Caco-2 (cell line): Measurements from ENCODE around the gene MAGI1. TPM values are rescaled to one million over a fixed set of nuclear protein-coding genes. Genes with fewer than 3 reads are reported as not detected.

Experiments
- BruUV-seq: library from RNA; stranded (reverse); fragments of 400-500 nt; replicated peaks from 2 replicates; lab custom pipeline; 2021; lab: Mats Ljungman, UMichigan
- CTCF ChIA-PET: fragments of 300-600 bp; sonication (Branson Sonifier 250); formaldehyde crosslinking; loops from one replicate; lab custom pipeline; 2022; ENCODE audit warnings: antibody characterized with exemption; lab: Charles Lee
- POLR2A ChIA-PET: fragments of 300-600 bp; sonication (Branson Sonifier 250); formaldehyde crosslinking; loops from one replicate; lab custom pipeline; 2022; ENCODE audit warnings: antibody characterized with exemption; lab: Charles Lee
- DNase-seq, 2 experiments: peaks; one replicate each; pipeline versions ENCODE4 v3.0.0 to v3.0.0-alpha.2; 2020 to 2022
- H3K27me3 ChIP-seq: replicated peaks from 2 replicates; pipeline ENCODE4 v1.6.0; 2011; ENCODE audit warnings: low read length; ENCODE audit not compliant: control insufficient read depth, insufficient read depth
- H3K36me3 ChIP-seq: 2 replicates; pipeline ENCODE4 v1.5.1; 2011; ENCODE audit warnings: low read length; ENCODE audit not compliant: control insufficient read depth, insufficient read depth
- H3K4me1 ChIP-seq: fragments of 250-450 bp; sonication (Bioruptor Pico); 2 replicates; pipeline ENCODE4 v1.5.1; 2020; ENCODE audit warnings: mild to moderate bottlenecking
- H3K4me3 ChIP-seq: 2 replicates; pipeline ENCODE4 v1.5.1; 2011; ENCODE audit warnings: low read depth, mild to moderate bottlenecking, control low read depth, low read length
- H3K9me3 ChIP-seq: fragments of 250-450 bp; sonication (Bioruptor Pico); 2 replicates; pipeline ENCODE4 v1.5.1; 2020; ENCODE audit warnings: mild to moderate bottlenecking, moderate library complexity
- H3K27ac Mint-ChIP-seq: one replicate; pipeline ENCODE4 v1.8.0; 2022; ENCODE audit warnings: mixed read lengths; ENCODE audit not compliant: unreplicated experiment
- H3K27me3 Mint-ChIP-seq: one replicate; pipeline ENCODE4 v1.8.0; 2022; ENCODE audit warnings: mixed read lengths; ENCODE audit not compliant: insufficient read depth, unreplicated experiment
- H3K36me3 Mint-ChIP-seq: one replicate; pipeline ENCODE4 v1.8.0; 2022; ENCODE audit warnings: mild to moderate bottlenecking, mixed read lengths; ENCODE audit not compliant: insufficient read depth, unreplicated experiment
- H3K4me1 Mint-ChIP-seq: one replicate; pipeline ENCODE4 v1.8.0; 2022; ENCODE audit warnings: low read depth, mixed read lengths; ENCODE audit not compliant: unreplicated experiment
- H3K4me3 Mint-ChIP-seq: one replicate; pipeline ENCODE4 v1.8.0; 2022; ENCODE audit warnings: mild to moderate bottlenecking, moderate library complexity, mixed read lengths; ENCODE audit not compliant: unreplicated experiment
- H3K9me3 Mint-ChIP-seq: one replicate; pipeline ENCODE4 v1.8.0; 2022; ENCODE audit warnings: mixed read lengths; ENCODE audit not compliant: unreplicated experiment
- CTCF ChIP-seq, 2 experiments: fragments of 200-600 bp in 1 of 2; IDR thresholded peaks; 1 replicate in 1 of 2; 2 replicates in 1 of 2; pipeline versions ENCODE4 v1.5.1 to v1.8.0; 2011 to 2022; ENCODE audit warnings: antibody characterized with exemption in 1 of 2, control low read depth in 1 of 2, inconsistent platforms in 1 of 2, low read depth in 1 of 2, low read length in 1 of 2, mild to moderate bottlenecking in 1 of 2, moderate library complexity in 1 of 2; ENCODE audit not compliant: insufficient read depth in 1 of 2, severe bottlenecking in 1 of 2, unreplicated experiment in 1 of 2
- intact Hi-C: fragments of 100-400 bp; cut with micrococcal nuclease; formaldehyde crosslinking; loops from one replicate; pipeline ENCODE4 v1.10.0; 2022; ENCODE audit not compliant: unreplicated experiment
- total RNA-seq: library from RNA; stranded (reverse); gene quantifications from 2 replicates; pipeline ENCODE4 v1.2.3, GENCODE V29; 2022

The MAGI1 gene
- total RNA-seq, 1 experiment from 2014 or later: 64.9 TPM

- H3K27ac Mint-ChIP-seq: no peak overlapping the region
- no peak for DNase-seq
- ChIA-PET POLR2A (no interaction called here), CTCF (interaction anchor here (0.6 kb wide), 1 partner anchor 237 kb away, joined by 3 read pairs; no protein-coding TSS in a partner anchor)
- Histone ChIP-seq H3K36me3 (no peaks in the 10 kb centered on the region), H3K4me1 (peaks cover 42% of the 10 kb centered on the region), H3K27me3 (no peaks in the 10 kb centered on the region), H3K9me3 (no peaks in the 10 kb centered on the region), H3K4me3 (no peak overlapping the region)
- intact Hi-C loops: no loop called here
- H3K36me3 Mint-ChIP-seq: no peaks in the 10 kb centered on the region
- no peaks in the 10 kb centered on the region for H3K9me3 Mint-ChIP-seq
- H3K4me3 Mint-ChIP-seq: no peak overlapping the region
- no TSS peak for BruUV-seq
- no peaks in the 10 kb centered on the region for H3K27me3 Mint-ChIP-seq
- peaks cover 8% of the 10 kb centered on the region for H3K4me1 Mint-ChIP-seq
- TF ChIP-seq CTCF (IDR thresholded peaks at IDR 0.05; ENCODE audit: insufficient read depth in 1 of 2, low read depth in 1 of 2, low read length in 1 of 2, severe bottlenecking in 1 of 2, unreplicated experiment in 1 of 2): no peak
Measured at GRCh38 chr3:66010348-66010738, 28.4 kb downstream of the MAGI1 start.

GRCh38 chr3:66004244-66004643, 34.5 kb downstream of the MAGI1 start:
- H3K9me3 ChIP-seq: no peaks in the 10 kb centered on the region
- H3K36me3 ChIP-seq: no peaks in the 10 kb centered on the region; the same call in 1 of the 2 replicates
- H3K4me1 ChIP-seq: peaks cover 11% of the 10 kb centered on the region
- H3K4me3 Mint-ChIP-seq: no peak overlapping the region
- no peaks in the 10 kb centered on the region for H3K27me3 ChIP-seq
- H3K4me1 Mint-ChIP-seq: peaks cover 15% of the 10 kb centered on the region
- peaks cover 9% of the 10 kb centered on the region for H3K36me3 Mint-ChIP-seq
- H3K4me3 ChIP-seq: no peak overlapping the region
- DNase-seq: no peak
- H3K27me3 Mint-ChIP-seq: no peaks in the 10 kb centered on the region
- TF ChIP-seq CTCF (IDR thresholded peaks at IDR 0.05; ENCODE audit: insufficient read depth in 1 of 2, low read depth in 1 of 2, low read length in 1 of 2, severe bottlenecking in 1 of 2, unreplicated experiment in 1 of 2): no peak
- ChIA-PET POLR2A (no interaction called here), CTCF (no interaction called here)
- H3K27ac Mint-ChIP-seq: no peak overlapping the region
- H3K9me3 Mint-ChIP-seq: no peaks in the 10 kb centered on the region
- intact Hi-C loops: no loop called here
- no TSS peak for BruUV-seq

GRCh38 chr3:66001626-66002025, 37.1 kb downstream of the MAGI1 start:
- no peak overlapping the region for H3K4me3 Mint-ChIP-seq
- ChIA-PET CTCF (no interaction called here), POLR2A (no interaction called here)
- peaks cover 31% of the 10 kb centered on the region for H3K4me1 Mint-ChIP-seq
- no peak for TF ChIP-seq CTCF (IDR thresholded peaks at IDR 0.05; ENCODE audit: insufficient read depth in 1 of 2, low read depth in 1 of 2, low read length in 1 of 2, severe bottlenecking in 1 of 2, unreplicated experiment in 1 of 2)
- intact Hi-C loops: no loop called here
- H3K9me3 Mint-ChIP-seq: no peaks in the 10 kb centered on the region
- no peaks in the 10 kb centered on the region for H3K9me3 ChIP-seq
- no peaks in the 10 kb centered on the region for H3K27me3 Mint-ChIP-seq
- no peak overlapping the region for H3K4me3 ChIP-seq
- no peaks in the 10 kb centered on the region; the same call in 1 of the 2 replicates for H3K36me3 ChIP-seq
- H3K27me3 ChIP-seq: no peaks in the 10 kb centered on the region
- peaks cover 11% of the 10 kb centered on the region for H3K36me3 Mint-ChIP-seq
- H3K27ac Mint-ChIP-seq: no peak overlapping the region
- BruUV-seq: no TSS peak
- H3K4me1 ChIP-seq: peaks cover 21% of the 10 kb centered on the region
- no peak for DNase-seq
